ENCODE measurements around the gene POLN. TPM values are rescaled to one million over a fixed set of nuclear protein-coding genes. Genes with fewer than 3 reads are reported as not detected.

POLN gene
- 3.8 TPM for total RNA-seq
- polyA plus RNA-seq (ENCODE audit: insufficient read depth, low read depth, low replicate concordance), result 1.3 TPM
- long read RNA-seq, donor 1, result 0 reads
- long read RNA-seq, donor 2, result 0 reads
- long read RNA-seq, donor 3, partial matches to known transcripts, result 0 of 1 reads
- long read RNA-seq, donor 3, other reads (novel, unspliced or antisense), result 0 of 1 reads
- long read RNA-seq, donor 4, partial matches to known transcripts, result 0 of 1 reads
- long read RNA-seq, donor 4, other reads (novel, unspliced or antisense), result 0 of 1 reads
- long read RNA-seq, donor 5, result 0 reads
- long read RNA-seq, donor 6, result 0 reads
- long read RNA-seq, donor 7, partial matches to known transcripts, result 0 of 1 reads
- long read RNA-seq, donor 7, other reads (novel, unspliced or antisense), result 1 of 1 reads
- long read RNA-seq, donor 8, result 0 reads
- long read RNA-seq, donor 9, result 0 reads
- long read RNA-seq, donor 10, result 0 reads

DNA sequence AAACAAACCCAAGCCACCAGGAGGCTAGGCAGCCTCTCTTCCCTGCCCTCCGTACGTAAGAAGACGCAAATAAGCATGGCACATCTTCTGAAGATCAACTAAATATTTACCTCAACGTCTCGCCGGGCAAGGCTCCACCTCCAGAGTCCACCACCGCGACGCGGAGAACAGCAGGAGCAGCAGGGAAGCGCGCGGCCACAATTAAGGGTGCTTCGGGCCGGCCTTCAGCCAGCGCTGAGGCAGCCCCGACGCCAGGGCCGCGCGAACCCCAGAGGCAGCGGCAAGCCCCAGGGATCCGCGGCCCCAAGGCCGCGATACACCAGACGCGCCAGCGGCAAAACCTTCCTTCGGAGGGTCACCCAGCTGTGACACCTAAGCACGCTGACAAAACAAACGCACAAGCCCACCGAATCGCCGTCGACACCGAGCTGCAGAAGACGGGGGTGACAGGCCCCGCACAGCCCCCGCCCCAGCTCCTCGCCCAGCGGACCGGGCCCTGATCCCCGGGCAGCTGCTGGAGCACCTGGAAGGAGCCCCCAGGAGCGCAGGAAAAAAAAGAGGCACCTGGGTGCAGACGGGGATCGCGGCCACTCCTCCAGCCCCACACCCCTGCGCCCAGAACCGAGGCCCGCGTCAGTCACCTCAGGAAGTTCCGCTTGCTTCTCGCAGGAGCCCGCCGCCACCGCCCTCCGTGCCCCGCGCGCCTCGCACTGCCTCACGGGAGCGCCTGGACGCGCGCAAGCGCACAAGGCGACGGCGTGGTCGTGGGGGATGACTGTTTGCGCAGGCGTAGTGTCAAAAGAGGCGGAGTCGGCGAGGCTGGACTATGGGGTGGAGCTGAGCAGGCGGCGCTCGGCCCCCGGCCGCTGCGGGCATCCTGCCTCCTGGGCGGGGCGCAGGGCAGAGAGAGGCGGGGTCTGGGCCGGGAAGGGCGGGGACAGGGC, at the start of gene POLN, which contains the start of gene HAUS3:
Gene POLN, minus strand, starts transcription at position 712 of the 944 bp plus-strand sequence. CDS start 12,890 bp downstream, outside the sequence.
Gene HAUS3, minus strand, starts transcription at position 712 of the 944 bp plus-strand sequence. CDS start 1,175 bp downstream, outside the sequence.
- intact Hi-C loops (cut with DNase I), result no loop called here
- H3K4me1 ChIP-seq (ENCODE audit: control insufficient read depth in 2 of 3, insufficient read depth in 2 of 3, low read depth in 1 of 3, low read length in 3 of 3), result peaks cover 4 to 23% (median 18%) of the 10 kb centered on the region in 3 donors
- peak within 1 kb of the TSS; percentile 72 to 92 (median 91) for H3K4me3 ChIP-seq (ENCODE audit: low read length in 3 of 3)
- FAIRE-seq (no peak), DNase-seq (peak; percentile 99 to 100 (median 99))
- H3K27me3 ChIP-seq (ENCODE audit: control insufficient read depth, insufficient read depth, low read length), result no peaks in the 10 kb centered on the region
- peak within 1 kb of the TSS in 1 of 2 donors; percentile 71 for H3K27ac ChIP-seq (ENCODE audit: low read depth in 2 of 2, low read length in 2 of 2)
- H3K9me3 ChIP-seq (ENCODE audit: control insufficient read depth in 2 of 3, insufficient read depth in 1 of 3, low read length in 3 of 3), result no peaks in the 10 kb centered on the region
- TF ChIP-seq, protein P1, sequence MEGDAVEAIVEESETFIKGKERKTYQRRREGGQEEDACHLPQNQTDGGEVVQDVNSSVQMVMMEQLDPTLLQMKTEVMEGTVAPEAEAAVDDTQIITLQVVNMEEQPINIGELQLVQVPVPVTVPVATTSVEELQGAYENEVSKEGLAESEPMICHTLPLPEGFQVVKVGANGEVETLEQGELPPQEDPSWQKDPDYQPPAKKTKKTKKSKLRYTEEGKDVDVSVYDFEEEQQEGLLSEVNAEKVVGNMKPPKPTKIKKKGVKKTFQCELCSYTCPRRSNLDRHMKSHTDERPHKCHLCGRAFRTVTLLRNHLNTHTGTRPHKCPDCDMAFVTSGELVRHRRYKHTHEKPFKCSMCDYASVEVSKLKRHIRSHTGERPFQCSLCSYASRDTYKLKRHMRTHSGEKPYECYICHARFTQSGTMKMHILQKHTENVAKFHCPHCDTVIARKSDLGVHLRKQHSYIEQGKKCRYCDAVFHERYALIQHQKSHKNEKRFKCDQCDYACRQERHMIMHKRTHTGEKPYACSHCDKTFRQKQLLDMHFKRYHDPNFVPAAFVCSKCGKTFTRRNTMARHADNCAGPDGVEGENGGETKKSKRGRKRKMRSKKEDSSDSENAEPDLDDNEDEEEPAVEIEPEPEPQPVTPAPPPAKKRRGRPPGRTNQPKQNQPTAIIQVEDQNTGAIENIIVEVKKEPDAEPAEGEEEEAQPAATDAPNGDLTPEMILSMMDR (IDR thresholded peaks at IDR 0.05; ENCODE audit: borderline replicate concordance, extremely low read depth, insufficient read depth), result no peak
- H3K36me3 ChIP-seq (ENCODE audit: control insufficient read depth in 2 of 3, insufficient read depth in 3 of 3, low read length in 3 of 3), result no peaks in the 10 kb centered on the region
- H3K9ac ChIP-seq (ENCODE audit: low read length in 3 of 3), result peak within 1 kb of the TSS; percentile 59 to 87 (median 68)

DNA sequence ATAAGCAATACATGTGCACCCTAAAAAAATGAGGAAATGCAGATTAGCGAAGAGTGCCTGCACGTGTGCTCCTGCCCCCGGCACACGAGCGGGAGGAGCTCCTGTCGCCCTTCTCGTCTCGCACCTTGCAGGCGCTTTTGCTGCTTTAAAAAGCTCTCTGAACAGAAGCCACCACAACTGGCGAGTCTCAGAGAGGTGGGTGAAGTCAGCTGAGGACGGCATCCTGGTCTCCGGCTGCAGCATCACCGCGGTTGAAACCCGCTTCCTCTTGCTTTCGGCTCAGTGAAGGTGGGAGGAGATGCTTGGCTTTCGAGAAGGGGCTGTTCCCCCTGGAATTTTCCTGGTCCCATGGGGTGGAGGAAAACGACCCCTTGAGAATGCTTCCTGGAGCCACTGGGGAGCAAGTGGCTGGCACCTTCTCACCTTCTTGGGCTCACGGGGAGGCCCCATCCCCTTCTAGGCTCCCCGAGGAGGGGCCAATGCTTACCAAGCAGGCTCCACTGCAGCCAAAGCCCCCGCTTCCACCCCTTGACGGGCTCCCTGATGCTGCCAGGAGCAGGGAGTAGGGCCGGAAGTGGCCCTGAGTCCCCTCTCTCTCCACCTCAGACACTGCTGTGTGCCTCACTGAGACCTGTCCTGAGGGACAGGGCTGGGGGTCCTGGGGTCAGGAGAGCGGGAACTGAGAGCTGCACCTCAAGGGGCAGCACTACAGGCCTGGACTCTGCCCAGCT, 49.2 kb upstream of the POLN start:
- H3K27ac ChIP-seq (ENCODE audit: low read depth in 2 of 2, low read length in 2 of 2), result no peak overlapping the region
- no peak for FAIRE-seq
- H3K9me3 ChIP-seq (ENCODE audit: control insufficient read depth in 2 of 3, insufficient read depth in 1 of 3, low read length in 3 of 3), result no peaks in the 10 kb centered on the region
- H3K27me3 ChIP-seq (ENCODE audit: control insufficient read depth, insufficient read depth, low read length), result no peaks in the 10 kb centered on the region
- intact Hi-C loops (cut with DNase I), result no loop called here
- H3K4me3 ChIP-seq (ENCODE audit: low read length in 3 of 3), result no peak overlapping the region
- H3K9ac ChIP-seq (ENCODE audit: low read length in 3 of 3), result no peak overlapping the region
- H3K36me3 ChIP-seq (ENCODE audit: control insufficient read depth in 2 of 3, insufficient read depth in 3 of 3, low read length in 3 of 3), result no peaks in the 10 kb centered on the region
- DNase-seq, result peak in 1 of 5 donors; percentile 71
- H3K4me1 ChIP-seq (ENCODE audit: control insufficient read depth in 2 of 3, insufficient read depth in 2 of 3, low read depth in 1 of 3, low read length in 3 of 3), result peaks cover 0 to 4% (median 0%) of the 10 kb centered on the region in 3 donors
- TF ChIP-seq, protein P1 (IDR thresholded peaks at IDR 0.05; ENCODE audit: borderline replicate concordance, extremely low read depth, insufficient read depth), result no peak

DNA sequence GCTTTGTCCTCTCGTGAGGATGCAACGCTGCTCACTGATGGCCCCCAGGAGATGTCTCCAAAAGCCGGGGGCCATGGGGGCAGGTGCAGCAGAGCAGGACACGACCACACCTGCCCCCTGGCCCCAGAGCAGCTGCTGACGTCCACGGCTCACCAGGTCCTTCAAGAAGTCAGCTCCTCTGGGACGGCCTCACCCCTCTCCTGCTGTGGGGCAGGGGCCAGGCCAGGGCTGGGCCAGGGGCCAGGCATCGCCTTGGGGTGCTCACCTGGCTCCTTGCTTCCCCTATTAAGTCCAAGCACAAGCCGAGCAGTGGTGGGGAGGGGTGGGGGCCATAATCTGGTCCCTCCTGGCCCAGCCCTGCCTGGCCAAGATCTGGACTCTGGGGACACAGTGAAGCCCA, 48.6 kb upstream of the POLN start:
- peak in 2 of 5 donors; percentile 43 to 71 for DNase-seq
- peaks cover 0 to 4% (median 0%) of the 10 kb centered on the region in 3 donors for H3K4me1 ChIP-seq (ENCODE audit: control insufficient read depth in 2 of 3, insufficient read depth in 2 of 3, low read depth in 1 of 3, low read length in 3 of 3)
- intact Hi-C loops (cut with DNase I), result no loop called here

More for the DNA sequence above, 48.6 kb upstream of the POLN start:
- Histone ChIP-seq H3K36me3 (ENCODE audit: control insufficient read depth in 2 of 3, insufficient read depth in 3 of 3, low read length in 3 of 3) (no peaks in the 10 kb centered on the region), H3K9ac (ENCODE audit: low read length in 3 of 3) (no peak overlapping the region), H3K27me3 (ENCODE audit: control insufficient read depth, insufficient read depth, low read length) (no peaks in the 10 kb centered on the region), H3K27ac (ENCODE audit: low read depth in 2 of 2, low read length in 2 of 2) (no peak overlapping the region), H3K9me3 (ENCODE audit: control insufficient read depth in 2 of 3, insufficient read depth in 1 of 3, low read length in 3 of 3) (no peaks in the 10 kb centered on the region), H3K4me3 (ENCODE audit: low read length in 3 of 3) (no peak overlapping the region)
- TF ChIP-seq, protein P1 (IDR thresholded peaks at IDR 0.05; ENCODE audit: borderline replicate concordance, extremely low read depth, insufficient read depth), result no peak
- no peak for FAIRE-seq
